ENCODE results near the gene ZNF584.
A peak's percentile ranks its signal among the peaks of the same experiment; 100 is the strongest.

The ZNF584 gene

GRCh38 chr19:58408152-58409009 lies at the start of gene ZNF584:
Gene ZNF584, plus strand, starts transcription at chr19:58408649. Its CDS starts 499 bp downstream, at chr19:58409148.
- ChIA-PET CTCF (interaction anchor here (0.9 kb wide), 1 partner anchor 9 kb away, joined by 6 read pairs; no protein-coding TSS in a partner anchor), POLR2A (interaction anchor here (0.5 to 1.4 kb wide), 8 partner anchors 12 to 111 kb away, joined by 3 to 7 read pairs (median 4); partner anchors contain the start of genes ZBTB45, ZNF132 and ZNF837)
- TF ChIP-seq, protein P1, sequence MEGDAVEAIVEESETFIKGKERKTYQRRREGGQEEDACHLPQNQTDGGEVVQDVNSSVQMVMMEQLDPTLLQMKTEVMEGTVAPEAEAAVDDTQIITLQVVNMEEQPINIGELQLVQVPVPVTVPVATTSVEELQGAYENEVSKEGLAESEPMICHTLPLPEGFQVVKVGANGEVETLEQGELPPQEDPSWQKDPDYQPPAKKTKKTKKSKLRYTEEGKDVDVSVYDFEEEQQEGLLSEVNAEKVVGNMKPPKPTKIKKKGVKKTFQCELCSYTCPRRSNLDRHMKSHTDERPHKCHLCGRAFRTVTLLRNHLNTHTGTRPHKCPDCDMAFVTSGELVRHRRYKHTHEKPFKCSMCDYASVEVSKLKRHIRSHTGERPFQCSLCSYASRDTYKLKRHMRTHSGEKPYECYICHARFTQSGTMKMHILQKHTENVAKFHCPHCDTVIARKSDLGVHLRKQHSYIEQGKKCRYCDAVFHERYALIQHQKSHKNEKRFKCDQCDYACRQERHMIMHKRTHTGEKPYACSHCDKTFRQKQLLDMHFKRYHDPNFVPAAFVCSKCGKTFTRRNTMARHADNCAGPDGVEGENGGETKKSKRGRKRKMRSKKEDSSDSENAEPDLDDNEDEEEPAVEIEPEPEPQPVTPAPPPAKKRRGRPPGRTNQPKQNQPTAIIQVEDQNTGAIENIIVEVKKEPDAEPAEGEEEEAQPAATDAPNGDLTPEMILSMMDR (IDR thresholded peaks at IDR 0.05; ENCODE audit: insufficient read depth, low read length, missing control alignments), result peak; percentile 26
- H3K4me3 ChIP-seq (ENCODE audit: low read depth, low read length), result peak within 1 kb of the TSS; percentile 97
- DNase-seq (ENCODE audit: low read depth, low spot score), result peak; percentile 38

- H3K4me3 ChIP-seq (ENCODE audit: low read depth, low read length), result peak overlapping the region; percentile 67
- TF ChIP-seq, protein P1 (IDR thresholded peaks at IDR 0.05; ENCODE audit: insufficient read depth, low read length, missing control alignments), result no peak
- no peak for DNase-seq (ENCODE audit: low read depth, low spot score)
- ChIA-PET CTCF (interaction anchor here (1.3 to 1.4 kb wide), 2 partner anchors 12 to 13 kb away, joined by 3 to 4 read pairs; no protein-coding TSS in a partner anchor), POLR2A (interaction anchor here (0.7 to 1.4 kb wide), 6 partner anchors 10 to 198 kb away, joined by 3 to 22 read pairs (median 3); partner anchors contain the start of gene ZSCAN22)
Observed at GRCh38 chr19:58361900-58362271, 46.6 kb upstream of the ZNF584 start.

- H3K4me3 ChIP-seq (ENCODE audit: low read depth, low read length), result peak within 1 kb of the TSS; percentile 67
- TF ChIP-seq, protein P1 (IDR thresholded peaks at IDR 0.05; ENCODE audit: insufficient read depth, low read length, missing control alignments), result peak; percentile 2
- POLR2A ChIA-PET, result interaction anchor here (0.6 to 1.4 kb wide), 11 partner anchors 11 to 197 kb away, joined by 3 to 22 read pairs (median 3); partner anchors contain the start of genes ZBTB45, ZNF584, ZNF8 and ZSCAN22
- CTCF ChIA-PET, result interaction anchor here (0.8 to 1.4 kb wide), 3 partner anchors 11 to 17 kb away, joined by 3 to 4 read pairs (median 3); no protein-coding TSS in a partner anchor
- DNase-seq (ENCODE audit: low read depth, low spot score), result peak; percentile 66
Observed at GRCh38 chr19:58362272-58362994, 46.0 kb upstream of the ZNF584 start, which contains the start of gene ZNF497. Gene ZNF497, minus strand, starts transcription at chr19:58362751. Its CDS starts 5,116 bp downstream, at chr19:58357635.

DNA sequence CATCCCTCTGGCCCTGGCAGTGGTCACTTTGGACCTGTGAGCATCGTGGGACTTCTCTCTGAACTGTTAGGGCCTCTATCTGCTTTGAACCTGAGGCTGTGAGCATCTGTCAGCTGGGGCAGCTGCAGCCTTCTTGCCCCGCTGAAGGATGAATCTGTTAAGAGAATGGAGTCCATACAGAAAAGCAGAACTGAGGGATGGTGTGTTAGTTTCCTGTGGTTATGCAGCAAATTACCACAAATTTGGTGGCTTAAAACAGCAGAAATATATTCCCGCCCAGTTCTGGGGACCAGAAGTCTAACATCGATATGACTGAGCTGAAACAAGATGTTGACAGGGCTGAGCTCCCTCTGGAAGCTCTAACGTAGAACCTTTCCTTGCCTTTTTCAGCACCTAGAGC lies 44.3 kb upstream of the ZNF584 start:
- H3K4me3 ChIP-seq (ENCODE audit: low read depth, low read length), result no peak overlapping the region
- TF ChIP-seq, protein P1 (IDR thresholded peaks at IDR 0.05; ENCODE audit: insufficient read depth, low read length, missing control alignments), result no peak
- CTCF ChIA-PET, result interaction anchor here (1.5 kb wide), 1 partner anchor 9 kb away, joined by 7 read pairs; no protein-coding TSS in a partner anchor
- DNase-seq (ENCODE audit: low read depth, low spot score), result no peak
- POLR2A ChIA-PET, result interaction anchor here (1.2 kb wide), 1 partner anchor 16 kb away, joined by 5 read pairs; no protein-coding TSS in a partner anchor

- DNase-seq (ENCODE audit: low read depth, low spot score), result no peak
- ChIA-PET CTCF (no interaction called here), POLR2A (no interaction called here)
- TF ChIP-seq, protein P1 (IDR thresholded peaks at IDR 0.05; ENCODE audit: insufficient read depth, low read length, missing control alignments), result no peak
- H3K4me3 ChIP-seq (ENCODE audit: low read depth, low read length), result no peak overlapping the region
Observed at GRCh38 chr19:58366585-58367430, 41.6 kb upstream of the ZNF584 start.

Measured in AG04449 (cell line).